Nephron (organoid): ENCODE measurements around the gene VAV2.

ENCODE experiments used
- H3K27ac Mint-ChIP-seq, 3 experiments: 2 replicates each; pipeline ENCODE4 v1.8.0; 2020; ENCODE audit warnings: mixed read lengths in 3 of 3, mild to moderate bottlenecking in 2 of 3, moderate library complexity in 1 of 3
- H3K27me3 Mint-ChIP-seq: 2 replicates; pipeline ENCODE4 v1.8.0; 2021; ENCODE audit warnings: low read depth, mild to moderate bottlenecking, moderate library complexity, mixed read lengths
- H3K36me3 Mint-ChIP-seq: 2 replicates; pipeline ENCODE4 v1.8.0; 2020; ENCODE audit warnings: low read depth, mixed read lengths
- H3K4me1 Mint-ChIP-seq: 2 replicates; pipeline ENCODE4 v1.8.0; 2020; ENCODE audit warnings: mixed read lengths
- H3K4me3 Mint-ChIP-seq, 3 experiments: 2 replicates each; pipeline ENCODE4 v1.8.0; 2020; ENCODE audit warnings: mild to moderate bottlenecking in 3 of 3, mixed read lengths in 3 of 3, moderate library complexity in 2 of 3
- H3K9me3 Mint-ChIP-seq: 2 replicates; pipeline ENCODE4 v1.8.0; 2020; ENCODE audit warnings: mixed read lengths
- CTCF ChIP-seq, 3 experiments: fragments of 200-600 bp; sonication (generic); IDR thresholded peaks; one replicate each; pipeline ENCODE4 v1.5.0; 2021; ENCODE audit warnings: antibody characterized with exemption in 3 of 3; ENCODE audit not compliant: unreplicated experiment in 3 of 3

The VAV2 gene

GRCh38 chr9:133799106-133799505 lies 193.0 kb downstream of the VAV2 start:
- TF ChIP-seq CTCF (IDR thresholded peaks at IDR 0.05; ENCODE audit: unreplicated experiment in 3 of 3), result no peak
- no peak overlapping the region for H3K4me3 Mint-ChIP-seq
- no peak overlapping the region for H3K27ac Mint-ChIP-seq
- no peaks in the 10 kb centered on the region for H3K4me1 Mint-ChIP-seq
- H3K36me3 Mint-ChIP-seq, result peaks cover 15% of the 10 kb centered on the region
- H3K9me3 Mint-ChIP-seq, result no peaks in the 10 kb centered on the region
- H3K27me3 Mint-ChIP-seq, result no peaks in the 10 kb centered on the region

- Mint-ChIP-seq H3K4me1 (peaks cover 6% of the 10 kb centered on the region), H3K4me3 (no peak overlapping the region)
Observed at GRCh38 chr9:133798160-133798559, 194.0 kb downstream of the VAV2 start.

GRCh38 chr9:133797406-133798105 lies 194.6 kb downstream of the VAV2 start:
- no peak for TF ChIP-seq CTCF (IDR thresholded peaks at IDR 0.05; ENCODE audit: unreplicated experiment in 3 of 3)
- H3K4me3 Mint-ChIP-seq, result no peak overlapping the region
- H3K4me1 Mint-ChIP-seq, result peaks cover 9% of the 10 kb centered on the region
- H3K36me3 Mint-ChIP-seq, result peaks cover 10% of the 10 kb centered on the region
- no peaks in the 10 kb centered on the region for H3K9me3 Mint-ChIP-seq
- no peak overlapping the region for H3K27ac Mint-ChIP-seq
- peaks cover 4% of the 10 kb centered on the region for H3K27me3 Mint-ChIP-seq

More at GRCh38 chr9:133798160-133798559, 194.0 kb downstream of the VAV2 start:
- Mint-ChIP-seq H3K27me3 (peaks cover 4% of the 10 kb centered on the region), H3K27ac (no peak overlapping the region), H3K9me3 (no peaks in the 10 kb centered on the region), H3K36me3 (peaks cover 11% of the 10 kb centered on the region)
- no peak for TF ChIP-seq CTCF (IDR thresholded peaks at IDR 0.05; ENCODE audit: unreplicated experiment in 3 of 3)

GRCh38 chr9:133796562-133796961 lies 195.6 kb downstream of the VAV2 start:
- Mint-ChIP-seq H3K27ac (no peak overlapping the region), H3K27me3 (peaks cover 4% of the 10 kb centered on the region), H3K9me3 (no peaks in the 10 kb centered on the region), H3K36me3 (peaks cover 19% of the 10 kb centered on the region), H3K4me3 (no peak overlapping the region), H3K4me1 (peaks cover 15% of the 10 kb centered on the region)
- no peak for TF ChIP-seq CTCF (IDR thresholded peaks at IDR 0.05; ENCODE audit: unreplicated experiment in 3 of 3)

GRCh38 chr9:133795049-133795448 lies 197.1 kb downstream of the VAV2 start:
- no peak overlapping the region for H3K4me3 Mint-ChIP-seq
- no peaks in the 10 kb centered on the region for H3K9me3 Mint-ChIP-seq
- peaks cover 15% of the 10 kb centered on the region for H3K4me1 Mint-ChIP-seq
- peaks cover 23% of the 10 kb centered on the region for H3K36me3 Mint-ChIP-seq
- H3K27me3 Mint-ChIP-seq, result peaks cover 4% of the 10 kb centered on the region
- no peak for TF ChIP-seq CTCF (IDR thresholded peaks at IDR 0.05; ENCODE audit: unreplicated experiment in 3 of 3)
- H3K27ac Mint-ChIP-seq, result no peak overlapping the region
